ENCODE data around the gene ZNF283. TPM values are rescaled to one million over a fixed set of nuclear protein-coding genes. Genes with fewer than 3 reads are reported as not detected.

The ZNF283 gene
- total RNA-seq, 1 experiment from 2014 or later, result 12.0 TPM

DNA sequence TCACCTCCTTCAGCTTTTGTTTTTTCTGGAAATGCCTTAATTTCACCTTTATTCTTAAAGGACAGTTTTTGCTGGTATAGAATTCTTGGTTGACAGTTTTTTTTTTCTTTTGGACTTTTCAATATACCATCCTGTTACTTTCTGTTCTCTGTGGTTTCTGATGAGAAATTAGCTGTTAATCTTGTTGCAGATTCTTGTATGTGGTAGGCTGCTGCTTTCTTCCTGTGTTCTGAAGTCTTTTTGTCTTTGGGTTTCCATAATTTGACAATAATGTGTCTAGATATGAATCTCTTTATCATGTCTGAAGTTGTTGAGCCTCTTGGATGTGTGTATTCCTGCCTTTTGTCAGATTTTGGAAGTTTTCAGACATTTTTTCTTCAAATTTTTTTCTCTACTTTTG, 12.0 kb downstream of the ZNF283 start:
- TF ChIP-seq, protein P1, sequence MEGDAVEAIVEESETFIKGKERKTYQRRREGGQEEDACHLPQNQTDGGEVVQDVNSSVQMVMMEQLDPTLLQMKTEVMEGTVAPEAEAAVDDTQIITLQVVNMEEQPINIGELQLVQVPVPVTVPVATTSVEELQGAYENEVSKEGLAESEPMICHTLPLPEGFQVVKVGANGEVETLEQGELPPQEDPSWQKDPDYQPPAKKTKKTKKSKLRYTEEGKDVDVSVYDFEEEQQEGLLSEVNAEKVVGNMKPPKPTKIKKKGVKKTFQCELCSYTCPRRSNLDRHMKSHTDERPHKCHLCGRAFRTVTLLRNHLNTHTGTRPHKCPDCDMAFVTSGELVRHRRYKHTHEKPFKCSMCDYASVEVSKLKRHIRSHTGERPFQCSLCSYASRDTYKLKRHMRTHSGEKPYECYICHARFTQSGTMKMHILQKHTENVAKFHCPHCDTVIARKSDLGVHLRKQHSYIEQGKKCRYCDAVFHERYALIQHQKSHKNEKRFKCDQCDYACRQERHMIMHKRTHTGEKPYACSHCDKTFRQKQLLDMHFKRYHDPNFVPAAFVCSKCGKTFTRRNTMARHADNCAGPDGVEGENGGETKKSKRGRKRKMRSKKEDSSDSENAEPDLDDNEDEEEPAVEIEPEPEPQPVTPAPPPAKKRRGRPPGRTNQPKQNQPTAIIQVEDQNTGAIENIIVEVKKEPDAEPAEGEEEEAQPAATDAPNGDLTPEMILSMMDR (IDR thresholded peaks at IDR 0.05; ENCODE audit: insufficient read depth in 1 of 2, low read depth in 1 of 2, low read length in 1 of 2, severe bottlenecking in 1 of 2, unreplicated experiment in 1 of 2), result no peak
- peaks cover 76% of the 10 kb centered on the region for H3K36me3 Mint-ChIP-seq (ENCODE audit: insufficient read depth, unreplicated experiment)
- intact Hi-C loops (cut with micrococcal nuclease; ENCODE audit: unreplicated experiment), result no loop called here
- Histone ChIP-seq H3K4me3 (ENCODE audit: low read depth, low read length) (no peak overlapping the region), H3K36me3 (ENCODE audit: control insufficient read depth, insufficient read depth, low read length) (peaks cover 4% of the 10 kb centered on the region), H3K4me1 (no peaks in the 10 kb centered on the region), H3K27me3 (replicated peaks; ENCODE audit: control insufficient read depth, insufficient read depth, low read length) (no peaks in the 10 kb centered on the region), H3K9me3 (peaks cover 41% of the 10 kb centered on the region)
- H3K4me1 Mint-ChIP-seq (ENCODE audit: low read depth, unreplicated experiment), result no peaks in the 10 kb centered on the region
- no peak overlapping the region for H3K4me3 Mint-ChIP-seq (ENCODE audit: unreplicated experiment)
- no peak overlapping the region for H3K27ac Mint-ChIP-seq (ENCODE audit: unreplicated experiment)
- POLR2A ChIA-PET, result no interaction called here
- no peak for DNase-seq
- CTCF ChIA-PET, result no interaction called here
- H3K9me3 Mint-ChIP-seq (ENCODE audit: unreplicated experiment), result peaks cover 39% of the 10 kb centered on the region
- H3K27me3 Mint-ChIP-seq (ENCODE audit: insufficient read depth, unreplicated experiment), result no peaks in the 10 kb centered on the region
- no TSS peak for BruUV-seq (replicated peaks)

- ChIA-PET POLR2A (no interaction called here), CTCF (no interaction called here)
- Histone ChIP-seq H3K27me3 (replicated peaks; ENCODE audit: control insufficient read depth, insufficient read depth, low read length) (no peaks in the 10 kb centered on the region), H3K36me3 (ENCODE audit: control insufficient read depth, insufficient read depth, low read length) (peaks cover 4% of the 10 kb centered on the region), H3K4me1 (no peaks in the 10 kb centered on the region), H3K9me3 (peaks cover 66% of the 10 kb centered on the region), H3K4me3 (ENCODE audit: low read depth, low read length) (no peak overlapping the region)
- BruUV-seq (replicated peaks), result no TSS peak
- Mint-ChIP-seq H3K36me3 (ENCODE audit: insufficient read depth, unreplicated experiment) (peaks cover 62% of the 10 kb centered on the region), H3K4me3 (ENCODE audit: unreplicated experiment) (no peak overlapping the region), H3K4me1 (ENCODE audit: low read depth, unreplicated experiment) (no peaks in the 10 kb centered on the region), H3K27ac (ENCODE audit: unreplicated experiment) (no peak overlapping the region), H3K27me3 (ENCODE audit: insufficient read depth, unreplicated experiment) (no peaks in the 10 kb centered on the region), H3K9me3 (ENCODE audit: unreplicated experiment) (peaks cover 57% of the 10 kb centered on the region)
- TF ChIP-seq, protein P1 (IDR thresholded peaks at IDR 0.05; ENCODE audit: insufficient read depth in 1 of 2, low read depth in 1 of 2, low read length in 1 of 2, severe bottlenecking in 1 of 2, unreplicated experiment in 1 of 2), result no peak
- DNase-seq, result no peak
- intact Hi-C loops (cut with micrococcal nuclease; ENCODE audit: unreplicated experiment), result no loop called here
These were observed 14.9 kb downstream of the ZNF283 start for GRCh38 chr19:43842007-43842406.

- Histone ChIP-seq H3K36me3 (ENCODE audit: control insufficient read depth, insufficient read depth, low read length) (peaks cover 3% of the 10 kb centered on the region), H3K4me3 (ENCODE audit: low read depth, low read length) (no peak overlapping the region), H3K4me1 (no peaks in the 10 kb centered on the region), H3K27me3 (replicated peaks; ENCODE audit: control insufficient read depth, insufficient read depth, low read length) (no peaks in the 10 kb centered on the region), H3K9me3 (peaks cover 78% of the 10 kb centered on the region)
- H3K4me1 Mint-ChIP-seq (ENCODE audit: low read depth, unreplicated experiment), result no peaks in the 10 kb centered on the region
- H3K27ac Mint-ChIP-seq (ENCODE audit: unreplicated experiment), result no peak overlapping the region
- intact Hi-C loops (cut with micrococcal nuclease; ENCODE audit: unreplicated experiment), result no loop called here
- H3K4me3 Mint-ChIP-seq (ENCODE audit: unreplicated experiment), result no peak overlapping the region
- BruUV-seq (replicated peaks), result no TSS peak
- peaks cover 33% of the 10 kb centered on the region for H3K36me3 Mint-ChIP-seq (ENCODE audit: insufficient read depth, unreplicated experiment)
- CTCF ChIA-PET, result no interaction called here
- H3K9me3 Mint-ChIP-seq (ENCODE audit: unreplicated experiment), result peaks cover 47% of the 10 kb centered on the region
- TF ChIP-seq, protein P1 (IDR thresholded peaks at IDR 0.05; ENCODE audit: insufficient read depth in 1 of 2, low read depth in 1 of 2, low read length in 1 of 2, severe bottlenecking in 1 of 2, unreplicated experiment in 1 of 2), result no peak
- no peaks in the 10 kb centered on the region for H3K27me3 Mint-ChIP-seq (ENCODE audit: insufficient read depth, unreplicated experiment)
- POLR2A ChIA-PET, result no interaction called here
- DNase-seq, result no peak
These were observed 20.1 kb downstream of the ZNF283 start for GRCh38 chr19:43847246-43847645.
